SK-N-SH (cell line): ENCODE data around the gene TNRC6A.

Experiments used
- CTCF ChIP-seq: fragments of 200-600 bp; sonication (generic); IDR thresholded peaks from 2 replicates; pipeline ENCODE4 v1.6.1; 2017; ENCODE audit warnings: antibody characterized with exemption, mild to moderate bottlenecking, moderate library complexity
- NFIC ChIP-seq: IDR thresholded peaks from 2 replicates; pipeline ENCODE4 v1.4.0; 2012; ENCODE audit warnings: borderline replicate concordance
- TCF12 ChIP-seq: IDR thresholded peaks from 2 replicates; pipeline ENCODE4 v1.4.0; 2012

- TF ChIP-seq TCF12 (no peak), CTCF (no peak), NFIC (no peak)
Observed at GRCh38 chr16:24761526-24761925, 32.1 kb downstream of the TNRC6A start.
